COLO668 (cell line): ENCODE data around the gene ADAM33.

Source experiments
- DNase-seq: peaks from one replicate; lab custom pipeline; 2025; ENCODE audit not compliant: unreplicated experiment; lab: John Stamatoyannopoulos, UW

The ADAM33 gene

DNA sequence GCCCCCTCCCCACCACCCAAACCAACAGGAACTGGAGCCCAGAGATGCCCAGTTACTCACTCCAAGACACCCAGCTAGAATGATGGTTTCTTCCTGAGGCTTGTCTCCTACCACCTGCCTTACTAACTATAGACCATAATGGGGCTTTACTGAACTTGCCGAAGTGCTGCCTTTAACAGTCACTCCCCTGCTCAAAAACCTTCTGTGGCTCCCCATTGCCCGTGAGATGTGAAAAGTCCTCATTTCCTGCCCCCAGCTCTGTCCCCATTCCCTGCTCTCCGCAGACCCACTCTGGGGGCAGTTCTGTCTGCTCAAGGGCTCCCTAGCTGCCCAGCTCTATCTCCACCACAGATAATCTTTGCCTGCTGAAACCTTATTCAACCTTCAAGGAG lies 25.7 kb upstream of the ADAM33 start:
- no peak for DNase-seq

DNA sequence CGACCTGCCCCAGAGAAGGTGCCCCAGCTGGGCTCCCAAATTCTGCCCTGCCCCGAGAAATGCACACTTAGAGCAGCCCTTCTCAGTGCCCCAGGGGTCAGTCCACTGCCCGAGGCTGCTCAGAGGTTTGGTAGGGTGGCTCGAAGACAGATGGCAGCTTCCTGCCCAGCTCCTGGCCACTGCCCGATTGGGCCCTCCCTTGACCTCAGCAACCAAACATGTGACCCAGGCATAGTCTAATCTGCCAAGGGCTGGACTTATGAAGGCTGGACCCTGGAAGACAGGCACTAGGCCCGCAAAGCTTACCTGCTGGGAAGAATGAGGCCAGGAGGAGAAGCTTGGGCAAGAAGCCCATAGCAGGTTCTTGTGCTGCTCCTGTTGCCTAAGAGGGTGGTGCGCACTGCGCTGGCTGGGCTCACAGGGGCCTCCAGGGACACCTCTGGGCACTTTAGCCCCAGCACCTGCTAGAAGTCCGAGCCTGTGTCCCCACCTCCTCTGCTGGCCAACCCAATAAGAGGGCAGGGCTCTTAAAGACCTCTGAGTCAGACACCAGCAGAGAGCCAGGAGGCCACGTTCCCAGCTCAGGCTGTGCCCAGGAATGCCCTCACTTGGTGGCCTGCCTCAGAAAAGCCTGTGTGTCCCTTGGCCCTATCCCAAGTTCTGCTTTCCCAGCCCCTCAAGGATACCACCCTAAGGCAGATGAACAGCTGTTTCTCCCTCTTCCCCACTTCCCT lies 25.1 kb upstream of the ADAM33 start:
- DNase-seq = no peak

DNA sequence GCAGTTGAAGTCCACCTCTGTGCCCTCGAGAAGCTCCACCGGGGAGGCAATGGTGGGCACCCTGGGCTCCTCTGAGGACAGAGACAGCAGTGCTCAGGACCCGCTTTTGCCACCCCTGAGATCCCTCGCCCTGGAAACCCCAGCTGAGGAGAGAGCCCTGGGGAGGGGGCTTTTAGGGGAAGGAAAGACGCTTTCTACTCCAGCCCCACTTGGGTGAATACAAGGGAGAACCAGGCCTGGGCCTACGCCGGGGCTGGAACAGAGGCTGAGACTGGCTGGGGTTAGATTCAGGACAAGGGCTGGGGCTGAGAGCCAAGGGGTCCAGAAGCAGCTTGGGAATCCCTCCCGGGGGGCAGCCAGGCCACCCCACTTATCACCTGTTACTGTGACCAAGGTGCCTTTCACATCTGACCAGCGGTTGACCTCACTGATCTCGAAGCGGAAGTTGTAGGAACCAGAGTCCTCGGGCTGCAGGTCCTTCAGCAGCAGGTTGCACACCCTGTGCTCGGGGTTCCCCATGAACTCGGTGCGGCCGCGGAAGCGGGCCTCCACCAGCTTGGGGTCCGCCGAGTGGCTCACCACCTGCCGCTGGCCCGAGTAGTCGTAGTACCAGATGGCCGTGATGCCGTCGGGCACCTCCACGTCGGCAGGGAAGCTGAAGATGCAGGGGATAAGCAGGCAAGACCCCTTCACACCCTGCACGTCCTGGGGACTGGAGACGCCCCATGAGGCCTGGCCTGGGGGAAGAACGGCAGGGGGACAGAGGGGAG lies 24.3 kb upstream of the ADAM33 start:
- no peak for DNase-seq

DNA sequence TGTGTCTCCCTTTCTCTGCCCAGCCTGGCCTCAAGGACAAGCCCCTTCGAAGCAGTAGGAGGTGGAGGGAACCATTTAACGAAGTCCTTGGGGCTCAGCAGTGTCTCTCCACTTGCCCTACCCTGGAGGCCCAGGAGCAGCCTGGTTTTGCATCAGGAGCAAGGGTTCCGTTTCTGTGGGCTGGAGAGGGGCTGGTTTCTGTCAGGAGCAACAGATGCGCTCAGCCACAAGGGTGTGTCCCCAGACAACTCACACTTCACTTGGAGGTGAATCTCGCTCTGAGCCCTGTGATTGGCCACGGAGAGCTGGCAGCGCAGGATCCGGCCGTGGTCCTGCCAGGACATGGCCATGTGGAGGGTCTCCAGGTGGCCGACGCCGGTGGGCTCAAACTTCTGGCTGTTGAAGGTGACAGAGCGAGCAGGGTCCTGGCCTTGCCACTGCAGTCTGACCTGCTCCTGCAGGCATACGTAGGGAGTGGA lies 23.7 kb upstream of the ADAM33 start:
- no peak for DNase-seq

DNA sequence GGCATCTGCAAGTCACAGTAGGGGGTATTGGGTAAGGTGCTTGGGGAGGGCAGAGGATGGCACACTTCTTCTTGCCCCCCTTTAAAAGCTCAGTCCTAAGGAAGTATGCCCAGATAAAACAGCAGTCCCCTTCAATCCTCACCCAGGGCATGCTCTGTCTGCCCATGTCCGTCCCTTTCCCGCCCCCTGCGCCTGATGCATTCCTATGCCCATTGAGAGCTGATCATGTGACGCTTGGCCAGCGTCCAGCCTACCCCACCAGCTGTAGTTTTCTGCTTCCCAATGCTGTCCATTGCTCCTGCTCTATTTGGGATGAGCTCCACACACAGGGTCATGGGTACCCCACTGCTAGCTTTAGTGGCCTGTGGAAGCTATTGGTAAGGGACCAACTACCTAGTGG lies 22.3 kb upstream of the ADAM33 start:
- no peak for DNase-seq

DNA sequence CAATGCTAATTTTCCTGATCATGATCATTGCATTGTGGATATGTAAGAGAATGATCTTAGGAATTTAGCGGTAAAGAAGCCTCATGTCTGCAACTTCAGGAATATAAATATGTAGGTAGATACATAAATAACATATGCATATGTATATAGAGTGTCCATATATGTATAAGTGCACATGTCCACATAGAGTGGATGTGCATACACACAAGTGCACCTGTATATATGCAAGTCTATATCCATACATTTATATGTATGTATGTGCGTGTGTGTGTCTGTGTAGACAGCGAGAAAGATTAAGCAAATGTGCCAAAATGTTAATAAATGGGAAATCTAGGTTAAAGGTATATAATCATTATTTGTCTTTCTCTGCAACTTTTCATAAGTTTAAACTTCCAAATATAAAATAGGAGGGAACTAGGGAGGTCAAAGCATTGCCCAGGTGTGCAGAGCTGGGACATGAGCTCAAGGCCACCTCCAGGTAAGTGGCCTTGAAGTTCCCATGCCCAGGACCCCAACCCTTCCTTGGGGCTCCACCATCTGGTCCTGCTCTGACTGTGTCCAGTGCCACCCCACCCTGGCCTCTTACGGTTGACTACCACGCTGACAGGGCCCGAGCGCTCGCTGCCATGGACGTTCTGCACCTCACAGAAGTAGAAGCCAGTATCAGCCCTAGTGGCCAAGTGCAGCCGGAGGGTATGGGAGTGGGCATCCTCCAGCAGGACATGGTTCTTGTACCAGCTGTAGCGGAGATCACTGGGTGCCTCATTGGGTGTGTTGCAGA lies 21.0 kb upstream of the ADAM33 start:
- no peak for DNase-seq

DNA sequence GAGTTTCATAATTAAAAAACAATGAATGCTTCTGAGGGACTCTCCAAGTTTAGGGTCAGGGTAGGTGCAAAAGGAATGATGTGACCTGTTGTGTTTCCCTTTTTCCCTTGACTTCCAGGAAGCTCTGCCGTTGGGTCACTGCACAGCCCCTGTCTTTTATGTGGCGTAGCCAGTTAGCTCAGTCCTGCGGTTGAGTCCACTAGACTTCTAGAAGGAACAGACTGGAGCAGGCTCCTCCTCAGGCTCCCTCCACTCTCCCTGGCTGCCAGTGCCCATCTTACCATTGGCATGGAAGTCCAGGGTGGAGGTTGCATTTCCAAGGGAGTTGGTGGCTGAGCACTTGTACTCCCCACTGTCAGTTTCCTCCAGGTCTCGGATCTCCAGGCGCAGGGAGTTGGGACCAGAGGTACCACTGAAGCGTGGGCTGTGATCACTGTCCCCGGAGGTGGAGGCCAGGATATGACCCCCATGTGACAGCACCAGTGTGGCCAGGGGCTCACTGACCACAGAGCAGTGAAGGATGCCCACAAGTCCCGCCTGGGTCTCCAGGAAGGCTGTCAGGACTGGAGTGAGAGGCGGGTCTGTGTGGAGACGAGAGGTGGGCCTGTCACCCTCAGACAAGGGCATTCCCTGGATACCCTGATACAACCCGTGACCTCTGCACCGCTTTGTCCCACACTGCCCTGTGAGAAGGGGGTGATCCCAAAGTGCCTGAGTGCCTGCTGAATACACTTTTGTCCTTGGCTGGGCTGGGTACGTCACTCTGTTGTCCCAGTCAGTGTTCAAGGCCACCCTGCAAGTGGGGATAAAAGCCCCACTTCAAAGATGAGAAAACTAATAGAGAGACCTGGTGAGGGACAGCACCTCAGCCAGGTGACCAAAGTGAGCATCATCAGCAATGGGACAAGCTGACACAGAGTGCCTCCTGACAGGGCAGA lies 19.5 kb upstream of the ADAM33 start:
- DNase-seq = no peak

DNA sequence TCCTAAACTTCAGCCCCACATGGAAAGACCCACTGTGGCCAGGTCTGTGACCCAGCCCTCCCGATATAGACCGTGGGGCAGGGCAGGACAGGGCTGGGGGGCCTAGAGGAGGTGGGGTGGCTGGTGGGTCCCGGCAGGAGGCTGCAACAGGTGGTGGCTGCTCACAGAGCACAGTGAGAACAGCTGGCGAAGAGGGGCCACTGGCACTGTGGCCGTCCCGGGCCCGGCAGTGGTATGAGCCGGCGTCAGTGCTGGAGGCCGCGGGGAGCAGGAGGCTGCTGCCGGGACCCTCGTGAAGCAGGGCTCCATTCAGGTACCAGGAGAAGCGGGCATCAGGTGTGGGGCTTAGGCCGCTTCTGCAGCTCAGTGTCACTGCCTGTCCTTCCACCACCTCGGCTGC lies 17.2 kb upstream of the ADAM33 start:
- no peak for DNase-seq

DNA sequence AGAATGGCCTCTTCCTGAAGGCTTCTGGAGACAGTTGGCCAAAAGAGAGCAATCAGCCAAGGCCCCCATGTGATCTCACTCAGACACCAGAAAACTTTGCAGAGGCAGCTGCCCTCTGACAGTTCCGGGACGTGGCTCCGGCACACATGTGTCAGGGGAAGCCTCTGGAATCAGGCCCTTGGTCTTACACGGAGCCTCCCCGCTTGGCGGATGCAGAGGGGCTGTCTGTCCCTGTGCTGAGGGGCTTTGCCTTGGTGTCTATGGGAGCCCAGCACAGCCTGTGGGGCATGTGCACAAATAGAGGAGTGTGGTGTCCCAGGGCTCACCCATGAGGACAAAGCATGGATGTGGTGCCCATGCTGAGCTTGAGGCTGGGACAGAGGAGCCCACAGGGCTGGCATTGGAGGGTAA lies 16.8 kb upstream of the ADAM33 start:
- DNase-seq = no peak

DNA sequence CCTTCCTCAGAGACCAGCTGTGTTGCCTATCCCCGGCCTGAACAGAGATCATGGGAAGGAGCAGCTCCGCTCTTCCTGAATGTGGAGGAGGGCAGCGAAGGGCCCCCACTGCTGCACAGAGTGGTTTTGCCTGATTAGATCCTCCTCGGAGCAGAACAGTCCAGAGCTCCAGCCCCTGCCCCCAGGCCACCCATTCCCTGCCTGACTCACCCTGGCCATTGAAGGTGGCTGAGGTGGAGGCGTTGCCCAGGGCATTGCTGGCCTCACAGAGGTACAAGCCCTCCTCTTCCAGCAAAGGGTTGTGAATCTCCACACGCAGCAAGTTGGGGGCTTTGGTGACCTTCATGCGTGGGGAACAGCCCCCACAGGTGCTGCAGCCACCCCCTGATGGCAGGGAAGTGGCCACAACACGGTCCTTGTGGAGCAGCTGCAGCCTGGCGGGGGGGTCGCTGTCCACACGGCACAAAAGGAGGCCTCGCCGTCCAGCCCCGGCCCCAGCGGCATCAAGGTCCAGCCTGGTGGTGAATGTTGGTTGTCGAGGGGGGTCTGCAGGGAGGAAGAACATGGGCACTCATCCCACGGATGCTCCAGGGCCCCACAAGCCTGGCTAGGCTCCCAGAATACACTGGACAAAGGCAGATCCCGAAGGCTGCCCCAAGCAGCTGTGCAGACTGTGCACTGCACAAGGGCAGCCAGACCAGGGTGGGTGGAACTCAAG lies 15.9 kb upstream of the ADAM33 start:
- DNase-seq = no peak

DNA sequence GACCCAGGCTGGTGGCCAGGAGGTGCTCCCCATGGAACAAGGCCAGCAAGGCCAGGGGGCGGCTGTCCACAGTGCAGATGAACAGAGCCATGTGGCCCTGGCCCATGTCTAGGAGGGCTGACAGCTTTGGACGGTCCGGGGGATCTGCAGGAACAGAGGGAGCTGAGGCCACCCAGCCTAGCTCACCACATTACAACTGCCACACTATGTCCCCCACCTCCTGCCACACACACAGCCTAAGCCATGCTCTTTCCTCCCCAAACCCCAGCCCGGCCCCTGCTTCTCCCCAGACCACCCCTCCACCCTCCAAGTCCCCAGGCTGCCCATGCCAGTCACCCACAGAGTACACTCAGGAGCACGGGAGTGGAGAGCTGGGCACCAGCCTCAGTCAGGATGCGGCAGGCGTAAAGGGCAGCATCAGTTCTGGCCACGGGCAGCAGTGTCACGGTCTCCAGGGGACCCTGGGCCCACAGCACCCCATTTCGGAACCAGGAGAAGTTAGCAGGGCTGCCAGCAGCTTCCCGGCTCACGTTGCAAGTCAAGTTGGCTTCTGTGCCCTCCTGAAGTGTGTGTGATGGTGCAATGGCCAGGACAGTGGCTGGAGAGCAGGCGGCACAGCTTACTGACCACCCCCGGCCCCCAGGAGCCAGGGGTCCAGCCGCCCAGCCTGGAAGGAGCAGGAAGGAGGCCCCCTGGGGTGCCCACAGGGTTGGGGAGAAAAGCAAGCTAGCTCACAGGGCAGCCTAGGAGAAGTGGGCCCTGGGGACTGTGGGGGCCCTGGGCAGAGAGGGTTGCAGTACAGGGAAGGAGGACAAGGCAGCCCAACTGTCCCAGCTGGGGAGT lies 15.2 kb upstream of the ADAM33 start:
- no peak for DNase-seq

DNA sequence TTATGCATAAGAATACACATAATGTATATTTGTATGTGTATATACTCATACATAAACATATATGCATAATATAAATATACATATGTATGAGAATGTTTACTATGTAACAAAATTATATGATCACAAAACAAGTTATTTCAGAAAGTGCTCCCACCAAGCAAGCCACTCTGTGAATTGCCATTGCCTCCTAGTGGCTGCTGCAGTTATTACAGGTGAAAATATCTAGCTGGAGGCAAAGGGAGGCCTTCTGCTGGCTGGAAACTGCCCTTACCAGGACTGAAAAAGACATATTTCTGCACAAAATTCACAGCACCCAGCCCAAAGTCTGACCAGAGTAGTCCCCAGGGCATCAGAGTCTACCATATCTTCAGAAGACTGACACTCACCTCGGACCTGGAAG lies 14.4 kb upstream of the ADAM33 start:
- DNase-seq = no peak

DNA sequence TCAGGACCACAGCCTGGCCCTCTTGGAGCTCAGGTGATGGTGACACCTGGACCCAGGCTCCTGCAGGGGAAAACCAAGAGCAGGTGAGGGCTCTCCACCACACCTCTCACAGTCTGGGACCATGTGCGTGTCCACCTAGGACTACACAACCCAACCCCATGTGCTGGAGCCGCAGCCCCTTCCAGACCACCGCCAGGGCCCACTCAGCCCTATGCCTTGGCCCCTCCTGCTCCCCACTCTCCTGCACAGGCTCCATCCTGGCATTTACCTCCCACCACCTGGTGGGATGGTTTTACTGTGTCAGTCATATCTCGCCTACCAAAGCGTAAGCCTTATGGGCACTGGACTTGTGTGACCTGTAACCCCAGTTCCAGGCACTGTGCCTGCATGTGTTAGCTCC lies 13.1 kb upstream of the ADAM33 start:
- DNase-seq = no peak

DNA sequence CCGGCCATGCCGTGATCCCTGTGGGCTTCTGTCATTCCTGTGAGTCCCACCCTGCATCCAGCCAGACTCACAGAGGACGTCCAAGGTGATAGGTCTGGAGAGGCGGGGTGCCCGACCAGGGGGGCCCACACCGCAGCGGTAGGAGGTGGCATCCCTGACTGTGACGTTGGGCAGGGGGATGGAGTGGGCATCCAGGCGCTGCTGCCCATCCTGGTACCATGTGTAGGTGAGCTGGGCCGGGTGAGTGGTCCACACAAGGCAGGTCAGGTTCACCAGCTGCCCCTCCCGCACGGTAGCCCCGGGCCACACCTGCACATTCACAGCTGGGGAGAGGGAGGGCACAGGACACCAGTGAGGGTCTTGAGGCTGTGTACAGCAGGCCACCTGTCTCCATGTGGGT lies 11.6 kb upstream of the ADAM33 start:
- no peak for DNase-seq

DNA sequence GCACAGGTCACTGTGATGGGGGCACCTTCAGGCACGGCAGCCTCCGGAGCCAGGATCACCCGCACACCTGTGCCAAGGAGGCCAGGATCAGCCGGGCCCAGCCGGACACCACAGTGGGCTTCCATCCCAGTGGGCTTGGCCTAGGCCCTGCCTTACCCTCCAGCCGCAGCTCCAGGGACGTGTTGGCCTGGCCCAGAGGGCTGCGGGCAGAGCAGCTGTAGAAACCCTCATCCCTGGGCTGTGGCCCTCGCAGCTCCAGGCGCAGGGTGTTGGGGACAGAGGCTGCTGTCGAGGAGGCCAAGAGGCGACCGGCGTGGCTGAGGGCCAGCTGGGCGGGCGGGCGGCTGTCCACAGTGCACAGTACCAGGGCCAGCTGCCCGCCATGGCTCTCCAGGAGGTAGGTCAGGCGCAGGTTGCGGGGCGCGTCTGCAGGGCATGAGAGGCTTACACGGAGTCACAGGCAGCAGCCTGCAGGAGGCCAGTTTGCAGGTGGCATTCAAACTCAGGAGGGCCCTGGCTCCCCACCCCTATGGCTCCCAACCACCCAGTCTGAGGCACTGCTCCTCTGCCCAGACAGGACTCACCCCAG lies 11.0 kb upstream of the ADAM33 start:
- no peak for DNase-seq

DNA sequence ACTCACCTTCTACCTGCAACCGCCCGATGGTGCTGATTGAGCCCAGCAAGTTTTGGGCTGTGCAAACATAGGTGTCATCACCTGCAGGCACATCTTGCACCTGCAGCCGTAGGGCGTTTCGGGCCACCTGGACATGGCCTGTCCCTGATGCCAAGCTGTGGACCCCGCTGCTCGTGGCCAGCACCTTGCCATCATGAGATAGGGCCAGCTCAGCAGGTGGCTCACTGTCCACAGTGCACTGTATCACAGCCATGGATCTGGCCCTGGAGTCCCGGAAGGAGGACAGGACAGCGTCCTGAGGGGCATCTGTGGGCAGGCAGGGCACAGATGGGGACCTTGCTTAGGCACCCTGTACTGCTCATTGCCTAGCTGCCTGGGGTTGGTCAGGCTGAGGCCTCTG lies 10.1 kb upstream of the ADAM33 start:
- DNase-seq = no peak

DNA sequence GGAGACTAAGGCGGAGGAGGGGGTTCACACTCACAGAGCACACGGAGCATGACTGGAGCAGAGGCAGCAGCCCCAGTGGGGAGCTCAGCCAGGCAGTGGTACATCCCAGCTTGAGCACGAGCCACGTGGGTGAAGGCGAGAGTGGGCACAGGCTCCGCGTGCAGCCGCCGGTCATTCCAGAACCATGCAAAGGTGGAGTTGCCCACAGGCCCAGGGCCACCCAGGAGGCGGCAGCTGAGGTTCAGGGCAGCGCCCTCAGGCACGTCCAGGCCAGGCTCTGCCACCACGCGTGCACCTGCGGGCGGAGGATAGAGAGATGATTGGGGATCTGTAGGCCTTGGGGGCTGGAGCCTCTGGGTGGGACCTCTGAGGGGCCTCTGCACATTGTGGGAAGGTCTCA lies 9.5 kb upstream of the ADAM33 start:
- no peak for DNase-seq

DNA sequence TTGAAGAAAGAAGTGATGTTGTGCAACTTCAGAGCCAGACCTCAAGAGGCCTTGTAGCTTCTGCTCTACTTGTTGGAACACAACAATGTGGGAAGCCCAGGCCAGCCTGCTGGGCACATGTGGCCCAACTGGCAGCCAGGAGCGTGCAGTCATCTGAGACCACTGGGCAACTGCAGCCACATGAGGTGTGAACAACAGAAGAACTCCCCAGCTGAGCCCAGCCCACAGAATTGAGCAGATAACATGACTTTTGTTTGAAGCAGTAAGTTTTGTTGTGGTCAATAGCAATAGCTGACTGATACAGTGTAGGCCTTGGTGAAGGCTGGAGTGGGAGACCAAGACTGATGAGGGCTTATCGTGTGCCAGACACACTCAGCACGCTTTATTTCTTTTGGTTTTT lies 8.6 kb upstream of the ADAM33 start:
- DNase-seq = no peak

DNA sequence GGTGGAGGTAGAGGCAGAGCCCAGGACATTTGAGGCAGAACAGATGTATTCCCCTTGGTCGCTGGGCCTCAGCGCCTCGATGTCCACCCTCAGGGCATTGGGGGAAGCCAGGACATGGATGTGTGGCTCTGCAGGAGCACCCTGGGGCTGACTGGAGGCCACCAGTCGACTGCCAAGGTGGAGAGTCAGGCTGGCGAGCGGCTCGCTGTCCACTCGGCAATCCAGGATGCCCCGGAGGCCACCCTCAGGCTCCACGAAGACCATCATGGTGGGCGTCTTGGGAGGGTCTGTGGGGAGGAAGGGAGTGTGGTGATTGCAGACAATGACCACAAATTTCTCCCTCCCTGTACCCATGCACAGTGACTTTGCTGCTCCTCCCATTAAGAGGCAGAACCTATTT lies 8.2 kb upstream of the ADAM33 start:
- DNase-seq = no peak
